KMS-11 (cell line): ENCODE results near the gene ZP1.

Source experiments
- H2AFZ ChIP-seq: fragments of 200-600 bp; sonication (generic); 2 replicates; pipeline ENCODE4 v1.6.1; 2016; ENCODE audit warnings: antibody characterized with exemption, mixed run types, low read depth
- H3K27ac ChIP-seq: fragments of 200-600 bp; sonication (generic); 2 replicates; pipeline ENCODE4 v1.6.1; 2016; ENCODE audit warnings: mild to moderate bottlenecking, mixed run types
- H3K27me3 ChIP-seq: fragments of 200-600 bp; sonication (generic); 2 replicates; pipeline ENCODE4 v1.6.1; 2017; ENCODE audit warnings: mild to moderate bottlenecking, low read depth, mixed run types, moderate library complexity; ENCODE audit not compliant: insufficient read depth
- H3K36me3 ChIP-seq: fragments of 200-600 bp; sonication (generic); 2 replicates; pipeline ENCODE4 v1.6.1; 2017; ENCODE audit warnings: mild to moderate bottlenecking, mixed run types; ENCODE audit not compliant: insufficient read depth
- H3K4me1 ChIP-seq: fragments of 200-600 bp; sonication (generic); 2 replicates; pipeline ENCODE4 v1.6.1; 2016; ENCODE audit warnings: mild to moderate bottlenecking, low read depth, mixed run types; ENCODE audit not compliant: poor library complexity, severe bottlenecking
- H3K4me2 ChIP-seq: fragments of 200-600 bp; sonication (generic); 2 replicates; pipeline ENCODE4 v1.7.0; 2016; ENCODE audit warnings: mild to moderate bottlenecking, mixed run types
- H3K4me3 ChIP-seq: fragments of 200-600 bp; sonication (generic); IDR thresholded peaks from 2 replicates; pipeline ENCODE4 v1.6.1; 2017; ENCODE audit warnings: low read depth, low read length, mixed read lengths; ENCODE audit not compliant: insufficient read depth
- H3K79me2 ChIP-seq: fragments of 200-600 bp; sonication (generic); 2 replicates; pipeline ENCODE4 v1.6.1; 2016; ENCODE audit warnings: low read depth, mixed run types; ENCODE audit not compliant: insufficient read depth
- H3K9ac ChIP-seq: fragments of 200-600 bp; sonication (generic); 2 replicates; pipeline ENCODE4 v1.6.1; 2016; ENCODE audit warnings: mild to moderate bottlenecking, mixed run types
- H4K20me1 ChIP-seq: fragments of 200-600 bp; sonication (generic); 2 replicates; pipeline ENCODE4 v1.6.1; 2016; ENCODE audit warnings: mild to moderate bottlenecking, mixed run types; ENCODE audit not compliant: insufficient read depth
- CTCF ChIP-seq: fragments of 200-600 bp; sonication (generic); conservative IDR thresholded peaks from 2 replicates; pipeline ENCODE4 v1.6.1; 2017; ENCODE audit warnings: low read depth, mild to moderate bottlenecking, antibody characterized with exemption, low read length, moderate library complexity, mixed read lengths

ZP1 gene

GRCh38 chr11:60899046-60899936 is 31.9 kb downstream of the ZP1 start:
- no peaks in the 10 kb centered on the region for H3K27me3 ChIP-seq
- H3K79me2 ChIP-seq, result peaks cover 21% of the 10 kb centered on the region
- TF ChIP-seq CTCF, result peak; percentile 98
- H3K4me2 ChIP-seq, result no peak overlapping the region
- no peak overlapping the region for H3K4me3 ChIP-seq
- H3K4me1 ChIP-seq, result peaks cover 13% of the 10 kb centered on the region
- H4K20me1 ChIP-seq, result 0 out of 2 replicates have a peak, but pooled peaks cover 5% of the 10 kb centered on the region
- peaks cover 14% of the 10 kb centered on the region for H3K36me3 ChIP-seq
- no peak overlapping the region for H3K9ac ChIP-seq
- H3K27ac ChIP-seq, result peak overlapping the region; percentile 33; the same call in 1 of the 2 replicates
- no peak overlapping the region for H2AFZ ChIP-seq

- Histone ChIP-seq H3K4me2 (no peak overlapping the region), H3K79me2 (peaks cover 27% of the 10 kb centered on the region), H4K20me1 (0 out of 2 replicates have a peak, but pooled peaks cover 6% of the 10 kb centered on the region), H3K4me1 (peaks cover 19% of the 10 kb centered on the region), H3K9ac (no peak overlapping the region), H2AFZ (no peak overlapping the region), H3K27me3 (no peaks in the 10 kb centered on the region), H3K27ac (no peak overlapping the region; the same call in 1 of the 2 replicates), H3K36me3 (peaks cover 14% of the 10 kb centered on the region), H3K4me3 (no peak overlapping the region)
- no peak for TF ChIP-seq CTCF
Measured at GRCh38 chr11:60899977-60900376, 32.6 kb downstream of the ZP1 start.

GRCh38 chr11:60900673-60901404 is 33.5 kb downstream of the ZP1 start:
- Histone ChIP-seq H2AFZ (no peak overlapping the region), H3K27me3 (no peaks in the 10 kb centered on the region), H3K79me2 (peaks cover 36% of the 10 kb centered on the region), H3K4me1 (peaks cover 26% of the 10 kb centered on the region), H3K4me2 (no peak overlapping the region), H3K27ac (no peak overlapping the region; the same call in 1 of the 2 replicates), H3K36me3 (peaks cover 11% of the 10 kb centered on the region), H4K20me1 (0 out of 2 replicates have a peak, but pooled peaks cover 6% of the 10 kb centered on the region), H3K4me3 (no peak overlapping the region), H3K9ac (no peak overlapping the region)
- TF ChIP-seq CTCF, result no peak

- no peak overlapping the region for H3K27ac ChIP-seq
- H3K9ac ChIP-seq, result no peak overlapping the region
- no peak for TF ChIP-seq CTCF
- H3K27me3 ChIP-seq, result no peaks in the 10 kb centered on the region
- H3K4me3 ChIP-seq, result no peak overlapping the region
- no peak overlapping the region for H2AFZ ChIP-seq
- H4K20me1 ChIP-seq, result 0 out of 2 replicates have a peak, but pooled peaks cover 6% of the 10 kb centered on the region
- H3K4me1 ChIP-seq, result peaks cover 31% of the 10 kb centered on the region
- H3K36me3 ChIP-seq, result peaks cover 3% of the 10 kb centered on the region; the same call in 1 of the 2 replicates
- peaks cover 41% of the 10 kb centered on the region for H3K79me2 ChIP-seq
- no peak overlapping the region for H3K4me2 ChIP-seq
Measured at GRCh38 chr11:60902625-60903024, 35.3 kb downstream of the ZP1 start.
